DND-41 (cell line): Measurements from ENCODE around the gene ADAMTSL5.

ENCODE experiments used
- ATAC-seq: fragments of 200-7000 bp; cut with Tn5 transposase; 3 replicates; pipeline ENCODE4 v1.9.1; 2021; ENCODE audit warnings: low read depth; ENCODE audit not compliant: insufficient read depth
- DNase-seq: peaks from one replicate; pipeline ENCODE4 v3.0.0-alpha.2; 2020
- H2AFZ ChIP-seq: 2 replicates; pipeline ENCODE4 v1.6.0; 2012; ENCODE audit warnings: low read depth, low read length
- H3K27ac ChIP-seq: 2 replicates; pipeline ENCODE4 v1.5.1; 2012; ENCODE audit warnings: low read length, inconsistent platforms
- H3K27me3 ChIP-seq: fragments of 200-600 bp; sonication (generic); 2 replicates; pipeline ENCODE4 v1.6.0; 2012; ENCODE audit warnings: low read length, mild to moderate bottlenecking, inconsistent platforms; ENCODE audit not compliant: insufficient read depth, poor library complexity
- H3K36me3 ChIP-seq: 2 replicates; pipeline ENCODE4 v1.5.1; 2012; ENCODE audit warnings: low read length, inconsistent platforms; ENCODE audit not compliant: insufficient read depth
- H3K4me1 ChIP-seq: 2 replicates; pipeline ENCODE4 v1.5.1; 2012; ENCODE audit warnings: mild to moderate bottlenecking, low read length; ENCODE audit not compliant: insufficient read depth
- H3K4me2 ChIP-seq: 2 replicates; pipeline ENCODE4 v1.6.0; 2012; ENCODE audit warnings: mild to moderate bottlenecking, moderate library complexity, low read length, inconsistent platforms; ENCODE audit not compliant: insufficient read depth
- H3K4me3 ChIP-seq, 2 experiments: fragments of 200-600 bp in 1 of 2; shearing (Covaris generic) in 1 of 2; 2 replicates each; pipeline ENCODE4 v1.5.1; 2012 to 2016; ENCODE audit warnings: inconsistent platforms in 2 of 2, low read length in 2 of 2, mild to moderate bottlenecking in 2 of 2, low read depth in 1 of 2, moderate library complexity in 1 of 2
- H3K79me2 ChIP-seq: 2 replicates; pipeline ENCODE4 v1.6.0; 2012; ENCODE audit warnings: low read length, inconsistent platforms; ENCODE audit not compliant: insufficient read depth
- H3K9ac ChIP-seq: 2 replicates; pipeline ENCODE4 v1.6.0; 2012; ENCODE audit warnings: low read depth, mild to moderate bottlenecking, inconsistent platforms, low read length, moderate library complexity
- H3K9me3 ChIP-seq: 2 replicates; pipeline ENCODE4 v1.5.1; 2012; ENCODE audit warnings: low read length, moderate library complexity, mild to moderate bottlenecking, inconsistent platforms; ENCODE audit not compliant: insufficient read depth, severe bottlenecking
- H4K20me1 ChIP-seq: 2 replicates; pipeline ENCODE4 v1.6.0; 2012; ENCODE audit warnings: low read length; ENCODE audit not compliant: insufficient read depth
- EZH2 ChIP-seq: IDR thresholded peaks from 3 replicates; pipeline ENCODE4 v1.6.1; 2012; ENCODE audit warnings: borderline replicate concordance, low read depth, mild to moderate bottlenecking, moderate library complexity, low read length, inconsistent platforms; ENCODE audit not compliant: severe bottlenecking
- TF ChIP-seq, protein P1 (sequence below): IDR thresholded peaks from 2 replicates; pipeline ENCODE4 v1.5.1; 2012; ENCODE audit warnings: borderline replicate concordance, low read length, moderate library complexity, mild to moderate bottlenecking; ENCODE audit not compliant: poor library complexity, severe bottlenecking; ENCODE audit errors: extremely low read depth

Gene ADAMTSL5, protein sequence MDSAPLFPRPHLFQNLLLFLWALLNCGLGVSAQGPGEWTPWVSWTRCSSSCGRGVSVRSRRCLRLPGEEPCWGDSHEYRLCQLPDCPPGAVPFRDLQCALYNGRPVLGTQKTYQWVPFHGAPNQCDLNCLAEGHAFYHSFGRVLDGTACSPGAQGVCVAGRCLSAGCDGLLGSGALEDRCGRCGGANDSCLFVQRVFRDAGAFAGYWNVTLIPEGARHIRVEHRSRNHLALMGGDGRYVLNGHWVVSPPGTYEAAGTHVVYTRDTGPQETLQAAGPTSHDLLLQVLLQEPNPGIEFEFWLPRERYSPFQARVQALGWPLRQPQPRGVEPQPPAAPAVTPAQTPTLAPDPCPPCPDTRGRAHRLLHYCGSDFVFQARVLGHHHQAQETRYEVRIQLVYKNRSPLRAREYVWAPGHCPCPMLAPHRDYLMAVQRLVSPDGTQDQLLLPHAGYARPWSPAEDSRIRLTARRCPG

DNA sequence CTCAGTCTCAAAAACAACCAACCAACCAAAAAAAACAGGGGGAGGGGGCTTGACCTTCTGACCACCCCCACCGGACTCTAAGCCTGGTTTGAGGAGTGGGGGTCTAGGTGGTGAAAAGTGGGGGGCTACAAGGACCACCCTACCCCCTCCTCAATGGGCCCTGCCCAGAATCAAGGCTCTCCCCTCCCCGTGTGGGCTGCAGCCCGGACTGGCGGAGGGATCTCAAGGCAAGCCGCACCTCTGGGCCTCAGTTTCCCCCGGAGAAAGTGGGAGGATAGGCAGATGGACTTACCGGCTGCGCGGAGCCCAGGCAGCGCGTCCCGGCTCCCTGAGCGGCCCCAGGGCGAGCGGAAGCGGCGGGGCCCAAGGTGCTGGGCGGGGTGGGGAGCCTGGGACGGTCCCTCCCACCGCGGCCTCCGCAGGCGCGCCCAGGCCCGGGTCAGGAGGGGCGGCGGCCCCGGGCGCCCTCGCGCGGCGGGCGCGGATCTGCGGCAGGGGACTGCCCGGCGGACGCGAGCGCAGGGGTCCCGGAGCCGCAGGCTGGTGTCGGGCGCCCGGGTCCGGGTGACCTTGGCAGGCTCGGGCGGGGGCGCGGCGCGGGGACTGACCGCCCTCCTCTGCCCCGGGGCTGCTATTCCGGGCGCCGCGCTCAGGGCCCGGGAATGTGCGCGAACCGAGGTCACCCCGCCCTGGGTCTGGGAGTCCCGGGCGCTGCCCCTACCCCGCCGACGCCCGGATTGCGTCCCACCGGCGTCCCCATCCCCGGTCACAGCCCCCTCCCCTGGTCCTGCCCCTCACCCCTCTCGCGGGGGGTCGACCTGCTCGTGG is at the start of gene ADAMTSL5:
Gene ADAMTSL5, minus strand, starts transcription at position 349 of the 828 bp plus-strand sequence. CDS start 2,076 bp downstream, outside the sequence.
- ATAC-seq (no peak), DNase-seq (no peak)
- Histone ChIP-seq H3K79me2 (no peaks in the 10 kb centered on the region), H3K9me3 (no peaks in the 10 kb centered on the region), H3K27ac (no peak within 1 kb of the TSS), H3K9ac (no peak within 1 kb of the TSS), H3K36me3 (no peaks in the 10 kb centered on the region), H4K20me1 (no peaks in the 10 kb centered on the region; the same call in 1 of the 2 replicates), H3K27me3 (no peaks in the 10 kb centered on the region), H3K4me1 (no peaks in the 10 kb centered on the region), H3K4me2 (no peak within 1 kb of the TSS), H2AFZ (no peak within 1 kb of the TSS), H3K4me3 (no peak within 1 kb of the TSS)
- no peak for TF ChIP-seq EZH2
- TF ChIP-seq, protein P1, sequence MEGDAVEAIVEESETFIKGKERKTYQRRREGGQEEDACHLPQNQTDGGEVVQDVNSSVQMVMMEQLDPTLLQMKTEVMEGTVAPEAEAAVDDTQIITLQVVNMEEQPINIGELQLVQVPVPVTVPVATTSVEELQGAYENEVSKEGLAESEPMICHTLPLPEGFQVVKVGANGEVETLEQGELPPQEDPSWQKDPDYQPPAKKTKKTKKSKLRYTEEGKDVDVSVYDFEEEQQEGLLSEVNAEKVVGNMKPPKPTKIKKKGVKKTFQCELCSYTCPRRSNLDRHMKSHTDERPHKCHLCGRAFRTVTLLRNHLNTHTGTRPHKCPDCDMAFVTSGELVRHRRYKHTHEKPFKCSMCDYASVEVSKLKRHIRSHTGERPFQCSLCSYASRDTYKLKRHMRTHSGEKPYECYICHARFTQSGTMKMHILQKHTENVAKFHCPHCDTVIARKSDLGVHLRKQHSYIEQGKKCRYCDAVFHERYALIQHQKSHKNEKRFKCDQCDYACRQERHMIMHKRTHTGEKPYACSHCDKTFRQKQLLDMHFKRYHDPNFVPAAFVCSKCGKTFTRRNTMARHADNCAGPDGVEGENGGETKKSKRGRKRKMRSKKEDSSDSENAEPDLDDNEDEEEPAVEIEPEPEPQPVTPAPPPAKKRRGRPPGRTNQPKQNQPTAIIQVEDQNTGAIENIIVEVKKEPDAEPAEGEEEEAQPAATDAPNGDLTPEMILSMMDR: no peak

DNA sequence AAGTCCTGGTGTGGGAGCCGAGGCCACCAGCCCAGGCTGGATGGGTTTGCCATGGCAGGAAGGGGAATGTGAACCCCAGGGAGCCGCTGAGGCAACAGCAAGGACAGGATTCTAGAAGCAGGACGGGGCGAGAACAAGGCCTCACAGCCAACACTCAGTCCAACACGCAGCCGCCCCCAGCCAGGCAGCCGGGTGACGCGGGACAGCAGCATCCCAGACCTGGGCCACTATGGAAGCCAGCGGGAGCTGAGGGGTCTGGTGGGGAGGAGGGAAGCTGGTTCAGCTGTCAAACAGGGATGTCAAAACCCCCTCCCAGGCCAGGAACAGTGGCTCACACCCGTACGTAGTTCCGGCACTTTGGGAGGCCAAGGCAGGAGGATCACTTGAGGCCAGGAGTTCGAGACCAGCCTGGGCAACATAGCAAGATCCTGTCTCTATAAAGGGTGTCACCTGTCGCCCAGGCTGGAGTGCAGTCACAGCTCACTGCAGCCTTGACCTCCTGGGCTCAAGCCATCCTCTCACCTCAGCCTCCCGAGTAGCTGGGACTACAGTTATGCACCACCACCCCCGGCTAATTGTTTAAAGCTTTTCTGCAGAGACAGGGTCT is 48.5 kb upstream of the ADAMTSL5 start:
- peaks cover 12% of the 10 kb centered on the region for H3K4me1 ChIP-seq
- TF ChIP-seq EZH2: no peak
- TF ChIP-seq, protein P1: no peak
- no peak overlapping the region for H3K9ac ChIP-seq
- H4K20me1 ChIP-seq: peaks cover 67% of the 10 kb centered on the region
- no peak overlapping the region for H3K4me2 ChIP-seq
- no peak overlapping the region for H2AFZ ChIP-seq
- H3K4me3 ChIP-seq: no peak overlapping the region
- no peak overlapping the region for H3K27ac ChIP-seq
- peaks cover 71% of the 10 kb centered on the region for H3K79me2 ChIP-seq
- DNase-seq (no peak), ATAC-seq (no peak)
- H3K36me3 ChIP-seq: peaks cover 20% of the 10 kb centered on the region
- H3K27me3 ChIP-seq: no peaks in the 10 kb centered on the region
- H3K9me3 ChIP-seq: no peaks in the 10 kb centered on the region

DNA sequence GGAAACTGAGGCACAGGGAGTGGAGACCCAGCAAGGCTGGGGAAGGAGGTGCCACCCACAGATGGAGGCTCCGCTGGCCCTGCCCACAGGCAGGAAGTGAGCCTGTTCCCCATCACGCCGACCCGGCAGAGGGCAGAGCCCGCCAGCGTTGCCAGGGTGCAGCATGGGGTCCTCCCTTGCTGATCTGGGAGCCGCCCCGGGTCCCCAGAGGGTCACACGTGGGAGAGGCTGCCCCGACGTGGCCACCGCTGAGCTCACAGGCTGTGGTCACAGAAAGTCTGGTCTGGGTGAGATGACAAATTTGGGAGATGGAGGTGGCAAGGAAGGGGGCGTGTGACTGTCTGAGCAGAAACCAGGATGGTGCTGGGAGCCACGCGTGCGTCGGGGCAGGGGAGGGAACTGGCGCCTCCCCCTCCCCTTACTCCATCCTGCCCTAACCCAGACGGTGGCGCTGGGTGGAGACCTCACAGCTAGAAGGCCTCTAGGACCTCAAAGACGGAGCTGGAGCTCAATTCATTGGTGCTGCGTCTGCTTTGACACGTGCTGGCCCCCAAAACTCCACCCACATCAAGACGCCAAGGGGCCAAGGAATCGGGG is 47.6 kb upstream of the ADAMTSL5 start:
- Histone ChIP-seq H3K9ac (no peak overlapping the region), H3K27me3 (no peaks in the 10 kb centered on the region), H3K9me3 (no peaks in the 10 kb centered on the region), H3K4me3 (no peak overlapping the region), H4K20me1 (peaks cover 58% of the 10 kb centered on the region), H3K27ac (no peak overlapping the region), H2AFZ (no peak overlapping the region), H3K4me2 (no peak overlapping the region), H3K79me2 (peaks cover 61% of the 10 kb centered on the region), H3K36me3 (peaks cover 14% of the 10 kb centered on the region), H3K4me1 (peaks cover 2% of the 10 kb centered on the region)
- DNase-seq (no peak), ATAC-seq (no peak)
- TF ChIP-seq, protein P1: no peak
- no peak for TF ChIP-seq EZH2
